Measurements from ENCODE around the gene GLYATL3.

GLYATL3 gene

GRCh38 chr6:49490633-49491032 lies 9.1 kb upstream of the GLYATL3 start:
- no peak for TF ChIP-seq CTCF (IDR thresholded peaks at IDR 0.05; ENCODE audit: low read depth, low read length)
- no peak for DNase-seq (ENCODE audit: low read depth in 2 of 2)
- H3K4me3 ChIP-seq (replicated peaks in 1 of 2; ENCODE audit: low read depth in 2 of 2, low read length in 2 of 2), result no peak overlapping the region

GRCh38 chr6:49497304-49497703 lies 2.4 kb upstream of the GLYATL3 start:
- no peak for DNase-seq (ENCODE audit: low read depth in 2 of 2)
- H3K4me3 ChIP-seq (replicated peaks in 1 of 2; ENCODE audit: low read depth in 2 of 2, low read length in 2 of 2), result no peak overlapping the region
- no peak for TF ChIP-seq CTCF (IDR thresholded peaks at IDR 0.05; ENCODE audit: low read depth, low read length)

GRCh38 chr6:49499126-49499525 lies 597 bp upstream of the GLYATL3 start:
- H3K4me3 ChIP-seq (replicated peaks in 1 of 2; ENCODE audit: low read depth in 2 of 2, low read length in 2 of 2), result no peak overlapping the region
- no peak for DNase-seq (ENCODE audit: low read depth in 2 of 2)
- no peak for TF ChIP-seq CTCF (IDR thresholded peaks at IDR 0.05; ENCODE audit: low read depth, low read length)

- H3K4me3 ChIP-seq (replicated peaks in 1 of 2; ENCODE audit: low read depth in 2 of 2, low read length in 2 of 2), result no peak overlapping the region
- no peak for DNase-seq (ENCODE audit: low read depth in 2 of 2)
- no peak for TF ChIP-seq CTCF (IDR thresholded peaks at IDR 0.05; ENCODE audit: low read depth, low read length)
These were observed 4.9 kb downstream of the GLYATL3 start for GRCh38 chr6:49504666-49505065.

- no peak for DNase-seq (ENCODE audit: low read depth in 2 of 2)
- H3K4me3 ChIP-seq (replicated peaks in 1 of 2; ENCODE audit: low read depth in 2 of 2, low read length in 2 of 2), result no peak overlapping the region
- no peak for TF ChIP-seq CTCF (IDR thresholded peaks at IDR 0.05; ENCODE audit: low read depth, low read length)
These were observed 6.9 kb downstream of the GLYATL3 start for GRCh38 chr6:49506569-49507111.

- H3K4me3 ChIP-seq (replicated peaks in 1 of 2; ENCODE audit: low read depth in 2 of 2, low read length in 2 of 2), result no peak overlapping the region
- no peak for DNase-seq (ENCODE audit: low read depth in 2 of 2)
- no peak for TF ChIP-seq CTCF (IDR thresholded peaks at IDR 0.05; ENCODE audit: low read depth, low read length)
These were observed 9.6 kb downstream of the GLYATL3 start for GRCh38 chr6:49509342-49509741.
